HL-60 (cell line): Measurements from ENCODE around the gene MDM1.

ENCODE experiments used
- CTCF ChIP-seq: IDR thresholded peaks from one replicate; pipeline ENCODE4 v1.5.1; 2011; ENCODE audit warnings: low read length, control low read depth, inconsistent platforms; ENCODE audit not compliant: insufficient read depth
- POLR2AphosphoS5 ChIP-seq: IDR thresholded peaks from 2 replicates; pipeline ENCODE4 v1.6.1; 2012; ENCODE audit warnings: low read depth
- REST ChIP-seq: IDR thresholded peaks from 2 replicates; pipeline ENCODE4 v1.6.1; 2012; ENCODE audit warnings: low read depth; ENCODE audit not compliant: insufficient replicate concordance

GRCh38 chr12:68272732-68273131, 59.4 kb downstream of the MDM1 start:
- TF ChIP-seq REST (no peak), CTCF (no peak), POLR2AphosphoS5 (no peak)
